Measurements from ENCODE around the gene CCDC126.
"Not testable (repeated sequence)": the region's sequence is repeated elsewhere in the genome, so short reads cannot be mapped to it uniquely, and the experiment has no call there.

The CCDC126 gene, protein sequence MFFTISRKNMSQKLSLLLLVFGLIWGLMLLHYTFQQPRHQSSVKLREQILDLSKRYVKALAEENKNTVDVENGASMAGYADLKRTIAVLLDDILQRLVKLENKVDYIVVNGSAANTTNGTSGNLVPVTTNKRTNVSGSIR

DNA sequence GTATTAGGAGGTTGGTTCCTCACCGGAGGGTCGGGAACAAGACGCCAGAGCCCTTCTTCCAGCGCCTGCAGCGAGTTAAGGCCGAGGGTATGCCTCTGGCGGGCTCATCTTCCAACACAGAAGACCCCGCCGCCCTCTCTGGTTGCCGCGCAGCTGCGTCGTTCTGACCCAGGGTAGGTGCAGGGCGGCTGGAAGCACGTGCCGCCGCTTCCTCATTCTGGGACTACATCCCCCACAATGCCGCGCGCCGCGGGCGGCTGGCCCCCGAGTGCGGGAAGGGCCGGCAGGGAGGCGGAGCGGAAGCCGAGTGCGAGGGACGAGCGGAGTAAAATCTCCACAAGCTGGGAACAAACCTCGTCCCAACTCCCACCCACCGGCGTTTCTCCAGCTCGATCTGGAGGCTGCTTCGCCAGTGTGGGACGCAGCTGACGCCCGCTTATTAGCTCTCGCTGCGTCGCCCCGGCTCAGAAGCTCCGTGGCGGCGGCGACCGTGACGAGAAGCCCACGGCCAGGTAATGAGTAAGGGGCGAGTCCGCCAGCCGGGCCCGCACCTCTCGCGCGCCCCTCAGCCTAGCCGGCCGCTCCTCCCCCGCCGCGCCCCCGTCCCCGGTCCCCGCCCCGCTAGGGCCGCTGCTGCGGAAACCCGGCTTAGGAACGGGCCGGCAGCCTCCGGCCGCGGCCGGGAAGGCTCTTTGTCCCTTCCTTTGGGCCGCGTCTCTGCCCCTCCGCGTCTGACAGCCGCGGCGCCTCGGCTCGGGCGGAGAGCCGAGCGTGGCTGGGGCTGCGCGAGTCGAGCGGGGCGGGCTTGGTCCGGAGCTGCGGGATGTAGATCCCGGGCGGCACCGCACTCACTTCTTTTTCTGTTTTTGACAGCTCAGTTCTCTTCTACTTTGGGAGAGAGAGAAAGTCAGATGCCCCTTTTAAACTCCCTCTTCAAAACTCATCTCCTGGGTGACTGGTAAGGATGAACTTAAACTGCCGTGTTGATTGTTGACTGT lies at the start of gene CCDC126:
TSS of gene CCDC126 (plus strand) at position 289 of the 998 bp plus-strand sequence. CDS start 13,934 bp downstream, outside the sequence.
- DNase-seq: peak; percentile 63

DNA sequence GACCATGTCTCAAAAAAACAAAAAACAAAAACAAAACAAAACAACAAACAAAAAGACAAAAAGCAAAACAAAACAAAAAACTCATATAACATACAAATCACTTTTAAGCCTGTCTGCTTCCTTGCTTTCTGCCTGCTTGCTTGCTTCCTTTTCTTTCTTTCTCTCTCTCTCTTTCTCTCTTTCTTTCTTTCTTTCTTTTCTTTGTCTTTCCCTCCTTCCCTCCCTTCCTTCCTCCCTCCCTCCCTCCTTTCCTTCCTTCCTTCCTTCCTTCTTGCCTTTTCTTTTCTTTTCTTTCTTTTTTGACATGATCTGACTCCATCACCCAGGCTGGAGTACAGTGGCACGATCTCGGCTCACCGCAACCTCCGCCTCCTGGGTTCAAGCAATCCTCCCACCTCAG lies 49.5 kb upstream of the CCDC126 start:
- no peak for DNase-seq

DNA sequence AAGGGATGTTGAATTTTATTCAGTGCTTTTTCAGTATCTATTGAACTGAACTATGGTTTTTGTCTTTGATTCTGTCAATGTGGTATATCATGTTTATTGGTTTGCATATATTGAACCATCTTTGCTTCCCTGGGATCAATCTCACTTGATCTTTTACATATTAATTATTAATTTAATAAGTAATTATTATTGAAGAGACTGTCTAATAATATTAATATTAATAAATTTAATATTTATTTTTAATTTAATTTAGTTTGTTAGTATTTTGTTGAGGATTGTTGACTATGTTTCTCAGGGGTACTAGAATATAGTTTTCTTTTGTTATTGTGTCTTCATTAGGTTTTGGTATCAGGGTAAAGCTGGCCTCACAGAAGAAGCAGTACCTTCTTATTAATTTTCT lies 38.9 kb upstream of the CCDC126 start:
- DNase-seq: no peak

DNA sequence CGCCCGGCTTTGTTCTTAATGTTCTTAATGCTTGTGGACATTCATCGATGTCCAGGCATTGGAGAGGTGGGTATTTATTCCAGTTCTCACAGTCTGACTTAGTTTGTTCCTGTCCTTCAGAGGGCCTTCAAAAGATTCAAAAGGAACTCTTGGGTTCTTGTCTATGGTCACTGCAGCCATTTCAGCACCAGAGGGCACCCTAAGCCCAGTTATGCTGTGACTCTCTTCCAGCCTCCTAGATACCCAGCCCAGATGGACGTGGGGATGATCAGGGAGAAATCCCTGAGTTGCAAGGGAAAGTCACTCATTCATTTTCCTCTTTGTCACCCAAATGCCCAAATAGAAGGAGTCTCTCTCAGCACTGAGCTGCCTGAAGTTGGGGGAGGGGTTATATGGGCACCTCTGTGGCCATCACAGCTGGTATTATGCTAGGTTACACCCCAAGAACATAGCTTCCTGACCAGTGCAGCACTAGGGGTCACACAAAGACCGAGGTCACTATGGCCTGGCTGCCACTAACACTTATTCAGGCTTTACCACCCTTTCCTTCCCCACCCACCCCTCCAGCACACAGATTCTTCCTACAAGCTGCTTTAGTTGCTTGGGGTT lies 26.5 kb upstream of the CCDC126 start:
- DNase-seq: peak; percentile 74

DNA sequence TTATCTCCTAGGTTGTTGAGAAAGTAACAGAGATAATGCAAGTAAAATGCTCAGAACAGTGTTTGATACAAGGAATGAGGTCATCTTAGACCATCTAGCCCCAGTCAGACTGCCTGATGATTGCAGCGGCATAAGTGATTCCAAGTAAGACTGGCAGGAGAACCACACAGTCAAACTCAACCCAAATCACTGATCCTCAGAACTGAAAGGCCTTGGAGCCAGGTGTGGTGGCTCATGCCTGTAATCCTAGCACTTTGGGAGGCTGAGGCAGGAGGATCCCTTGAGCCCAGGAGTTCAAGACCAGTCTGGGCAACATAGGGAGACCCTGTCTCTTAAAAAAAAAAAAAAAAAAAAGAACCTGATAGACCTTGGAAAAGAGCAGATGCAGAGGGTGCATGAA lies 15.2 kb upstream of the CCDC126 start:
- not testable (repeated sequence) for DNase-seq

DNA sequence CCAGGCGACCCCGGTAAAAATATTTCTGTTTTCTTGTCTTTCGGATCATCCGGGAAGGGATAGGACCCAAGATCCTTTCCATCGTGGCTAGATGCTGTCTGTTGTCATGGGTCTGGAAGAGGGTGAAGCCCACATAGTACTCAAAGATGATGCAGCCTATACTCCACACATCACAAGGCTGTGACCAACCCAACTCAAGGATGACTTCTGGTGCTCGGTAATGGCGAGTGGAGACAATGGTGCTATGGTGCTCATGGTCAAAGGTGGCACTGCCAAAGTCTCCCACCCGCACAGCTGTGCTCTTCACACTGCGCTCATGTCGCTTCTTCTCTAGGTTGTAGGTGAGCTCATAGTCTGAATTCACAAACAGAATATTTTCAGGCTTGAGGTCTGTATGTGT lies 11.9 kb upstream of the CCDC126 start:
- DNase-seq: not testable (repeated sequence)

DNA sequence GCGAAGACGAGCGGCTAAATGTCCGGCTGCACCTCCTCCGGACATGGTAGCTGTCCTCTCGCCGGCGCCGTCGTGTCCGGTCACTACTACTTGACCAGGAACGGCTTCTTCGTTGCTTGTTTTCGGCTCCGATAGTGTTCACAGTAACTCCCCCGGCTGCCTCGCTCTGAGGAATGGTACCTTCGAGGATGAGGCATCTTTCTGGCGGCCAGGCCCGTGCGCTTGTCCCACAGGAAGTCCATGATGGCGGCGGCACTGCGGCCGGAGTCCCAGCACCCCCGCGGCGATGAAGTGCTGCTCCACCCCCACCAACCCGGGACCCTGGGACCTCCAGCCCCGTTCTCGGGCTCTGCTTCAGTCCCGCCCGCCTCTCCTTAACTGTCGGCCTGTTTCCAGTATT lies 11.0 kb upstream of the CCDC126 start:
- no peak for DNase-seq

DNA sequence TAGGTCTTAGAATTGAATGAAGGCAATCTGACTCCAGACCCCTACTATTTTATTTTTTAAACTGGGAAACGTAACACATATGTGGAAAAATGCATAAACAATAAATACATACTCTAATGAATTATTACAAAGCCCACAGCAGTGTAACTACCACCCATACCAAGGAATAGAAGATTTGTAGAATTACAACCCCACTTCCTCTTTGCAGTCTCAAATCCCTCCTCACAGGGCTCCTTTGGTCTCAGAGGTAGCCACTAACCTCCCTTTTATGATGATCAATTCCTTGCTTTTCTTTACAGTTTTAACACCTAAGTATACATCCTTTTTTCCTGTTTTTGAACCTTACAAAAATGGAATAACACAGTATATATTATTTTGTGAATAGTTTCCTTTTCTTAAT lies 6.7 kb upstream of the CCDC126 start:
- DNase-seq: no peak

DNA sequence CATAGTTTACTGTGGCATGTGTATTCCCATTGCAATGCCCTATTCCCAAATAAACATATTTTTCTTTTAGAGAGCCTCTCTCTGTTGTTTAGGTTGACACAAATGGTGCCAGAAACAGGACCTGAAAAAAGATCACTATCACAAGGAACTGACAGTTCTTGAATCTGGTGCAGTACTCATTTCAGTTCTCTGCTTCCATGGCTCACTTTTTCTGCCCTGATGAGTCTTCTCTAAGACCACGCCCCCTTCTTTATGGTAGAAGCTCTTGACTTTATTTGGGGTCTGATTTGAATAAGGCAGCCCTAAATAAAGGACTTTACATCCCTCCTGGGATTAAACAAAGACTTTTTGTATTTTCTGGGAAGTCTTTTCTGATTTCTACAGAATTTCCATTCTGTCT lies 3.5 kb upstream of the CCDC126 start:
- DNase-seq: no peak

DNA sequence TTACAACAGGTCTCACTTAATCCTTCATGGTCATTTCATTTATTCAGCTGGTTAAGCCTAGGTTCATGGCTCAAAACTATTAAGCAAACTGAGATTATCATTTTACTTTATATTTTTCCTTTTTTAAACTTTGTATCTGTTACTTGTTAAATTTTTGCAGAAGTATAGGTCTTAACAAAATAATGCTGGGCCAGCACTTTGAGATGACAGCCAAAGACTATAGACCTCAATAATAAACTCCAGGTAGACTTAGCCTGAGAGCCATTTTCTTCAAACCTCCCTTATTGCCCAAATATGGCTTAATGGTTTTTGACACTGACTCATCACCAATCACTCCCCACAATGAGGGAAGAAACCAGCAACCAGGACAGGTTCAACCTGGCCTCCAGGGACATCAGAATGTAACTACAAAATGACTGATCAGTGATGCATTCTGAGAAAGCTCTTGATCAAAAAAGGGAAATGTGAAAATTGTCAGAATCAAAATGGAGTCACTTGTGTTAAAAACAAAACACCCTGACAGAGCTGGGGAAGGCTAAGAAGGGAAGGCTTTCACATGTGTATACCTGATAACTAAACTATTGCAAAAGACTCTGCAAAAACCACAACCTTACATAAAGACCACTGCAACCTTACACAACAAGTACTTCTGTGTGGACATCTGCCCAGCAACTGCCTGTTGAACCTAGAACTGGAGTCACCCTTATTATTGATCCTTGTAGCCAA lies 2.1 kb upstream of the CCDC126 start:
- DNase-seq: peak; percentile 24

DNA sequence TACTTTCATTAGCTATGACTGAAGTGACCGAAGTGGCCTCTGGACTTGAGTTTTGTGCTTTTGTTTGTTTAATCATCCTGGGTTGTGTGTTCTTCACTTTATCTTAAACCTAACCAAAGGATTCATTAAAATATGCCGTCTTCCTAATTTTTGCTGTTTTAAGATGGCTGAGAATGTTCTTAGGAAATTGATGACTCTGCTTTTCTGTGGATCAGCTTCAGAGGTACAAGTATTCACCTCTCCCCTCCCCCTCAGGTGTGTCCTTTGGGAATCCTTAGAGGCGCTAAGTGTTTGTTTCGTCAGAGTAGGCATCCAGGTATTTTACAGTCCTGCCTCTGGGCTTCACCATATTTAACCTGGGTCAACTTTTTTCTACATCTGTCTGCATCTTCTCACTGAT lies 1.1 kb downstream of the CCDC126 start:
- DNase-seq: no peak

DNA sequence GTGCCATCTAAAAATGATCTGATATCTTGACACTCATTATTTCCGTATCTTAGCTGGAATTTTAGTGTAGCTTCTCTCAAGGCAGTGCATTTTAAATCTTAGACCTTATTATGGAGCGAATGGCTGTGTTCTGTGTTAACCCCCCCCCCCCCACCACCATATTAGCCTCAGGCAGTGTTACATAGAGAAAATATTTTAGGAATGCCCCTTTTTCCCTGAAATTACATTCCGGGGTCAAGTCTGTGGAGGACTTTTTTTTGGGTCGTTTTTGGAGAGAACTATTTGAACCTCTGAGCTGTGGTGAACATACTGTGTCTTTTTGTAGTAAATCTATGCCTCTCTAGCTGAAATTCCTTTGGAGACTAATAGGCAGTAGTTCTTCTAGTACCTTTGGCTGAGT lies 3.1 kb downstream of the CCDC126 start:
- DNase-seq: no peak

DNA sequence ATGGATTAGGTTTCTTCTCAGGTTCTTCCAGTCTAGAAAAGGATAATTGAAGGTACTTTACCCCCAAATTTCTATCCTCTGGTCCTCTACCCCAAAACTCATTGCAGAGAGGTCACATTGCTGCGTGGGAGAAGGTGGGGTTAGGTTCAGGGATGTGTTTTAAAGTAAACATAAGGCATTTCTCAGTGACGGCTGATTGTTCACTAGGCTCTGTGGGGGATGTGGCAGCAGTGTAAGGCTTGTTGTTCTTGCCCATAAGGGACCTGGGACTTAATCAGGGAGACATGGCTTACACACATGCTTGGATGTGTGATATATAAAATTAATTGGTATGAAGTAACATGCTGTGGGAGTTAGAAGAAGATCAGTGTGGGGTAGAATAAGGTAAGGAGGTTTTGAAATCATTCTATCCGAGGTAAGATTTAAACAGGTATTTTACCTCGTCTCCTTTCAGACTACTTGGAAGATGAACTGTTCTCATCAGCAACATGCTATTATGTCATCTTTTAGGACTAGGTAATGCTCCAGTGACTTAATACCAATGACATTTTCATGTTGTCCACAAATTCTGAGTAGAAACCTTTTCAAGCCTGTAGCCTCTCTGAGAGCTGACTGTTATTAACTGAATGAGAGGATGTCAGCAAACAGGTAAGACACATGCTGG lies 6.6 kb downstream of the CCDC126 start:
- DNase-seq: no peak

DNA sequence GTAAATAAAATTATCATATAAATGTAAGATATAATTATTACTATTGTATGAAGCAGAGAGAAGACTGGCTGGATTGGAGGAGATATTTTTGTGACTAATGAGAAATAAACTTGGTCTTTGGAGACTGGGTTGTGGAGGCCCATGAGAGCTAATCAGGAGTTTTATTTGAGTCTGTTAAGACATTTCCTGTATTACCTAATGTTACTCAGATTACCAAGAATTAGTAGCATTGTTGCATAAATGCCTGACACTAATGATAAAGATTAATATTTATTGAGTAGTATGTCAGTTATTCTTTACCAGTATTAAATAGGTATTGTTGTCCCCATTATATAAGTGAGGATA lies 7.1 kb downstream of the CCDC126 start:
- no peak for DNase-seq

DNA sequence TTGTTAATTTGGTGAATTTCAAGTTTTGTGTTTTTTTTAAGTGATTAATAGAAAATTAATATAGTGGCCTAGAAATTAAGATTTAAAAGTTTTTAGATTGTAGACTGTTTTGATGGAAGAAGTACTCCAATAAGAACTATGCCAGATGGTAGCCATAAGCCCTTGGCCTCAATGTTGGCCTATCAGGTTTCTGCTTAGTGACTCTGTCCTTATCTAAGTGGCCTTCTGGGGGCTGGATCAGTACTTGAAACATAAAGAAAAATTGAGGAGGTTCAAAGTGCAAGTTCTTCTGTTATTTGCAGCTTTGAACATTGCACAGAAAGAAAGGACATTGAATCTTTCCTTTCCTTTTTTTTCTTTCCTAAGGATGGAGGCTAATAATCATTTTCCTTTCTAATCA lies 9.9 kb downstream of the CCDC126 start:
- no peak for DNase-seq

DNA sequence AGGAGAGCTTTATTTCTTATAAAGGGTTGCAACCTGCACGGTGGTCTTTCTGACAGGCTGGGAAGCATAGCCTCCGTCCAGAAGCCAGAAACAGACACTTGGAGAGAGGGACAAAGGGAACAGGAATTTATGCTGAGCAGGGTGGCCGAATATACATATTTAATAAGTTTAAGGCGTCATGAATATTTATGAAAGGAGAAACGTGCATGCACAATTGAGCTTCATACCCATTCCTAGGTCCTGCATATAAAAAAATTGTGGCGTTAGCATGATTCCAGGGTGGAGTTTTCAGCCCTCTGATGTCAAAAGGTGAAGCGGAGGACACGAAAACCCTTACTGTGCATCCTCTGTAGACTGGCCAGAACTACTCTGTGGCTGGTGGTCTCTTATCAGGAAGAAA lies 10.7 kb downstream of the CCDC126 start:
- no peak for DNase-seq

DNA sequence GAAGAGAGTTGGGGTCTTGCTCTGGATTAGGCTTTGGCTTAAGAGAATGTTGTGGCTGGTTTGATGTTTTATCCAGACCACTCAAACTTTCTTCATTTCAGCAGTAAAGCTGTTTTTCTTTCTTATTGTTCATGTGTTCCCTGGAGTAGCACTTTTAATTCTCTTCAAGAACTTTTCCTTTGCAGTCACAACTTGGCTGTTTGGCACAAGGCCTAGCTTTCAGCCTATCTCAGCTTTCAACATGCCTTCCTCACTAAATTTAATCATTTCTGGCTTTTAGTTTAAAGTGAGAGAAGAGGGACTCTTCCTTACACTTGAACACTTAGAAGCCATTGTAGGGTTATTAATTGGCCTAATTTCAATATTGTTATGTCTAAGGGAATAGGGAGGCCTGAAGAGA lies 18.1 kb downstream of the CCDC126 start:
- no peak for DNase-seq

DNA sequence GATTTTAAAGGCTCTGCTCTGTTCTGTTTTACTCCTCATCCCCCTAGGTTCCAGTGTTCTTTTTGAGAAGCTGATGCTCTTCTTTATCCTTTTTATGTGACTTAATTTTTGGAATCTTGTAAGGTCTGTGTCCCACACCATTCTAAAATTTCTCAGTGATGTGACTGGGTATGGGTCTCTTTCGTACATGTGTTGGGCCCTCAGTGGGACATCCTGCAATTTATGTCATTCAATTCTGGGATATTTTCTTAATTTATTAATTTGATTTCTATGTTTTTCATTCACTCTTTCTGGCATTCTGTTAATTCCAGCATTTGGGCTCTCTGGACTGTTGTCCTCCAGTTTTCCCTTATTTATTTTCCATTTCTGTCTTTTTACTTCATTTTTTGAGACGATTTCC lies 19.4 kb downstream of the CCDC126 start:
- DNase-seq: no peak

DNA sequence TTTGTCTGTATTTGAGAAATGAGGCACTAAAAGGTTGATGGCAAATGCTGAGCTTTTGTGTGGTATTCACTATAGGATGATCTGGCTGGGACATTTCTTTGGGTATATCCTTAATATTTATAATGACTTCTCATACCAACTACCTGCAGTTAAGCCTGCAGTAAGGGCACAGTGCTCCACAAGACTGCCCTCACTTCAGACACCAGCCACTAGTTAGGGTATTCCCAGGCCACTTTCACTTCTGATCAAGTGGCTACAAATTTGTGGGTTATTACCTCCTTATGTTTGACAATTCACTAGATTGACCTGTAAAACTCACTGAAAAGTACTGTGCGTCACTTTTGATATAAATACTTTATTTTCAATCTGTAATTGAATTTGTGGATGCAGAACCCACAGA lies 20.3 kb downstream of the CCDC126 start:
- no peak for DNase-seq

DNA sequence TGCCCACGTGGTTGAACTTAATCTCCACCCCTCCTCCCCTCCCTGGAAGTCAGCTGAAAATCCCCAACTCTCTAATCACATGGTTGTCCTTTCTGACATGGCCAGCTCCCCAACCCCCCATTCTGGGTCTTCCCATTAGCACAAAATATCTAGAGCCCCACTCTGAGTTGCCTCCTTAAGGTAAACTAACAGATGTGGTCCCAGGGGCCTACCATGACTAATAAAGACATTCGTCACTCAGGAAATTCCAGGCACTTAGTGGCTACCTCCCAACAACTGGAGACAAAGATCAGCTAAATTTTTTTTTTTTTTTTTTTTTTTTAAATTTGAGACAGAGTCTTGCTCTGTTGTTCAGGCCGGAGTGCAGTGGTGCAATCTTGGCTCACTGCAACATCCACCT lies 21.1 kb downstream of the CCDC126 start:
- no peak for DNase-seq

DNA sequence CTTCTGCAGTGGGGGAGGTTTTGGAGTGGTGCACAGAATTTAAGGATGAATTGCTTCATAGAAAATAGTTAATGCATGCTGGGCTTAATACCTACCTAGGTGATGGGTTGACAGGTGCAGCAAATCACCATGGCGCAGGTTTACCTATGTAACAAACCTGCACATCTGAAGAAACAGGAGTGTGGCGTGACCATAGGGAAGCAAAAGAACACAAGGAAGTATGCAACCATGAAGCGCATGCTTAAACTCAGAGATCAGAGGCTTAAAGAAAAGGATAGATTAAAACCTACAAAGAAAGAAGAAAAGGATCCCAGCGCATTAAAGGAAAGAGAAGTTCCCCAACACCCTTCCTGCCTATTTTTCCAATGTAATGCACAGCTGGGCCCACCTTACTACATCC lies 22.0 kb downstream of the CCDC126 start:
- DNase-seq: no peak

DNA sequence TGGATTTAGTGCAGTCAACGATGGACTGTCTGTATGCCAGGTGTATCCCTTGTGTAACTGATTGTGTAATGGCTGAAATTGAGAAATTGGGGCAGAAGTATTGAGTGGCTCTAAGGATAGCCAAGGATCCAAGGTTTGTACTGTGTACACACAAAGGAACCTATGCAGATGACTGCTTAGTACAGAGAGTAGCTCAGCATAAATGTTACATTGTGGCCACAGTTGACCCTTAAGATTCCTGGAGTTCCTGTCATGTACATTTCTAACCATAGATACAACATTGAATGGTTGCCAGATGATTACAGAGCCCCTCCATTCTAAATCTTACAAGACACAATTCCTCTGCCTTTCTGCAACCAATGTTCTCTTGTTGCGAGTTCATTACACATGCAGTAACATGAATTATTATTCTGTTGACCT lies 25.3 kb downstream of the CCDC126 start:
- DNase-seq: no peak

DNA sequence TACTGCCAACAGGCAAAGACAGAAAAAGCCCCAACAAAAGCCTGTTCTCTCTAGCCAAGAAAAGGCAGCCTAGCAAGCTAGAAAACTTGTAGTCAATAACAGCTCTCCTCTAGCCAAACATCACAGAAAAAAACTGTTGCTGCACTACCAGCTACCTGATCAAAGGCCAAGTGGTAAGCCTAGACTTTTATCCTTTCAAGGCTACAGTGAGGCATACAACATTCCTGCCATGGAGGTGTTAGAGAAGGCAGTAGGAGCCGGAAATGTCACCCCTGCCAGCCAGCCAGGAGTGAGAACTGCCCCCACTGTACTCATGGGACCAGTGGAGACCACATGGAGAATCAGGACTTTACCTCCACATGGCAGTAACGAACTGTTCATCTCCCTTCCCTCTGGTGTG lies 31.2 kb downstream of the CCDC126 start:
- no peak for DNase-seq
